Fibroblast of skin of abdomen (primary cell): Measurements from ENCODE around the gene CDK6.

Experiments used
- DNase-seq: peaks from one replicate; pipeline ENCODE4 v3.0.0-alpha.2; 2013

Gene CDK6

DNA sequence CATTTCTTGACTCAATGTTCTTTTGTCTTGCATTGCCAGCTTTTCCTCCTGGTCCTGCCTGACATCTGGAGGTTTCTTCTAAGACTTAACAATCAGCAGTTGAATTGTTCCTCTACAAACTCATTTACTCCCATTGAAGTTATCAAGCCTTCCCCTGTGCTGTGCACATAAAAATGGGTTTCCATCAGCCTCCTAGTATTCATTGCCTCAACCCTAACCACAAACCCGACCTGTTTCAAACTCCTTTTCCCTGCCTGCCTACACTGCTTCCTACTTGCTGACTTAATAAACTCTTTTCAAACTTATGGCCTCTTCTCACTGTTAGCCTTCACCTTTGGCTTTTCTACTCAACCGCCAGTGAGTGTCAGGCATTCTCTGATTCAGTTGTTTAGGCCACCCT lies 9.4 kb upstream of the CDK6 start:
- DNase-seq = no peak

- no peak for DNase-seq
Measured at GRCh38 chr7:92843781-92844180, 7.4 kb upstream of the CDK6 start.

GRCh38 chr7:92843034-92843760 lies 6.8 kb upstream of the CDK6 start:
- peak; percentile 86 for DNase-seq

GRCh38 chr7:92841192-92841591 lies 4.8 kb upstream of the CDK6 start:
- DNase-seq = no peak

- no peak for DNase-seq
Measured at GRCh38 chr7:92840316-92840715, 3.9 kb upstream of the CDK6 start.

DNA sequence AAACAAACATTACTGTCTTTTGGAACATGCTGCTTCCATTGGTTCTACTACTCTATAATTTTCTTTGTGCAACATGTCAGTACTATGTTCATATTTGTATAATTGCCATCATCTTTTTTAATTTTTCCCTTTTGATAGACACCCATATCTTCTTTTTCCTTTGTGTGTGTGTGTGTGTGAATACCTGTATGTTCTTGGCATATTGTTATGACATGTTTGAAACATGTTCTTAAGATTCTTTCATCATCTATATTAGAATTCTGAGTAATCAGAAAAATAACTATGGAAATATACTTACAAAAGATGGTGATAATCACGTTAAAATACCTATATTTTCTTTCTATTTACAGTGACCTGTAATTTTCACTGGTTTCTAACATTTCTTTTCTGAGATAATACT lies 3.5 kb upstream of the CDK6 start:
- DNase-seq = no peak

DNA sequence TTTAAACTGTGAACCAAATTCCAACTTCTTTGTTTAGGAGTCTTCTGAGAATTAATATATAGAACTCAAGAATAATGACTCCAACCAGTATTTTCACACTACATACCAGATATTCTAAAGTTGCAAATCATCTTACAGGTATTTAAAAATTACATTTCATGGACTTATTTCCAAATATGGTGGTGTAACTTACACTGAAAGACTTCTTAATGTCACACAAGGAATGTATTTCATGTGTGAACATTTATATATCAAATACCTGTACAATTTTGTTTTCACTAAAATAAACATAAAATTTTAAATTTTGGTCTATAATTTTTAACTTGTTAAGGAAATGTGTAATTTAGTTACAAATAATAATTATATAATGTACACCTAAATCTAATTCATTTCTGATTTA lies 2.6 kb upstream of the CDK6 start:
- DNase-seq = no peak

GRCh38 chr7:92837000-92837749 lies 802 bp upstream of the CDK6 start:
- peak; percentile 53 for DNase-seq

DNA sequence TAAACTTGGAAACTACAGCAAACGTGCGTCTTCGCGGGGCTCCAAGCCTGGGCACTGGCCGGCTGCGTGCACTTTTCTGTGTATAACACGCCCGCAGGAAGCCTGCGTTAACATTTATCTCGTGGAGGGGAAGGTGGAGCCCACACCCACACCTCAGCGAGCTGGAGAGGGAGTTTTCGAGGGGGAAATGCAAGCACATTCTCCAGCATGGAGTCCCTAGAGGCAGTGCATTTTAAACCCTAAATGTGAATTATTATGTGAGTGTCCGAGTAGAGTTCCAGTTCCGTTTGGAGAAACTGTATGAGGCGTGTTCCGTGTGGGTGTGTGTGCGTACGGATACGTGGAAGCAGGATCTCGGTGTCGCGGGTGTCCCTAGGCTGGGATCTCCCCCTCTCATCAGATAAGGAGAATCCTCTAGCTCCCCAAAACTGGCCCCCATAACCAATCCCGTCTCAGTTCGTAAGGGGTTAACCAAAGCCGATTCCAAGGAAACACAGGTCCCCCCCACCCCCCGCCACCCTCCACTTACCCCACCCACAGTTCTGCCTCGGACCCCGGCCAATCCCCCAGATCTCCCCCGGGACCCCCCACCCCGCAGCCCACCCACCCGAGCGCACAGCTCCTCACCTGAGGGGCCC lies 403 bp downstream of the CDK6 start:
- DNase-seq = peak; percentile 38

- peak; percentile 78 for DNase-seq
Measured at GRCh38 chr7:92835261-92835850, 1.0 kb downstream of the CDK6 start.

DNA sequence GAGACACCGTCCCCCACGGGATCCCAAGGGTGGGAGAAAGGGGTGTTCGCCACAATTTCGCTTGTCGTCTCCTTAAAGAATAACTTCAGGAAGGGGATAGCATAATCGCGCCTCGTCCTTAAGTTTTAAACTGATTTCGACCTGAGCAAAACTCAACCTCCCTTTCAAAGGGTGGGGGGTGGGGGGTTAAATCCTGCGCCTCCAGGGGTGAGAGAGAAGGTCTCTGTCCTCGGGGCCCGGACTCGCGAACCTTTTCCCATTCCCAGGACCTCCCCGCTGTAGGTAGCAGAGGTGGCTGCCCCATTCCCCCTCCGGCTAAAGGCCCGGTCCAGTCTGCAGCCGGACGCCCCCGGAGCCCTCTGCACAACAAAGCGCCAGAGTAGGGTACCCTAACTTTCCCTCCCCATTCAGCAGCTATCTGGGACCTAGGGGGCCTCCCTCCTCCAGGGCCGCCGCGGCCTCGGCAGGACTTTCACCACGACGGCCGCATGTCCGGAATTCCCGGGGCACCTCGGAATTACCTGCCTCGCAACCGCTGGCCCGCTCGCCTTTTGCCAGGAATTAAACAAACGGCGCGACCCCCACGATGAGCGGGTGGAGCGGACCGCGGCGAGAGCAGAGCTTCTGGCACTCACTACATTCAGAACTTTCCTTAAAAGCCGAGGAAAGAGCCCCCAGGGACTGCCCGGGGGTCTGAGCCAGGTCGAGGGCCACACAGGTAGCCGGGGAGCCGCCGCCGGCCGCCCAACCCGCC lies 1.7 kb downstream of the CDK6 start:
- no peak for DNase-seq

GRCh38 chr7:92833766-92834506 lies 2.4 kb downstream of the CDK6 start:
- DNase-seq = peak; percentile 84

- peak; percentile 80 for DNase-seq
Measured at GRCh38 chr7:92833024-92833765, 3.2 kb downstream of the CDK6 start.

- DNase-seq = no peak
Measured at GRCh38 chr7:92832534-92833023, 3.8 kb downstream of the CDK6 start.

DNA sequence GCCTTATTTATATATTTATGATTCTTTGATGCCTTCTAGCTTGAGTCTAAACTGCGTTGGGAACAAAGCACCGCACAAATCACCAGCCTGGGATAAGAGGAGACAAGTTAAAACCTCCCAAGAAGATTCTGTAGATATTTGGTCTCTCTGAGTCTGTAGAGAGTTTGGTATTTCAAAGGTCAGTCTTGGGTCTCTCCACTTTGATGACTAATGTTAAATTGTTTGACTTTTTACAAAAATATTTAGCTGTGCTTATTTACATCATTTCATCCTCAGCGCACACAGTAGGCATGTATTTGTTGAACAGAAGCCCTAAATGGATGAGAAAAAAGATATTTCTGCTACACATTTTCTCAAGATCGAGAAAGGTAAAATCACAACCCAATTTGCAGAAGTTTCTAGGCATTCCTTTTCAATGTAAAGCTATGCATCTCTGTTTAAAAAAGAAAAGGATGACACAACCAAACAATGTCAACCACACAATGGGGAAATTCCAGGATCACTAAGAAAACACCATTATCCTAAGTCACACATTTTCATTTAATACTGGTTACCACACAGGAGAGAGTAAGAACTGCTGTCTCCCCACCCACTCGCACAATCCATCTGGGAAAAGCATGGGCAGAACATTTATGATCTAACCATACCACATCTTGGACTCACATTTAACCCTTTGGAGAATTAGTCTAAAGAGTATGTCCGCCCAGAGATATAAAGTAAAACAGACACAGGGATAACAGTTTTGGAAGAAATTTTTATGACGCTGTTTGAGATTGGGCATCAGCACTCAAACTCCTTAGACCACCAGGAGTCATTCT lies 4.4 kb downstream of the CDK6 start:
- DNase-seq = peak; percentile 94

DNA sequence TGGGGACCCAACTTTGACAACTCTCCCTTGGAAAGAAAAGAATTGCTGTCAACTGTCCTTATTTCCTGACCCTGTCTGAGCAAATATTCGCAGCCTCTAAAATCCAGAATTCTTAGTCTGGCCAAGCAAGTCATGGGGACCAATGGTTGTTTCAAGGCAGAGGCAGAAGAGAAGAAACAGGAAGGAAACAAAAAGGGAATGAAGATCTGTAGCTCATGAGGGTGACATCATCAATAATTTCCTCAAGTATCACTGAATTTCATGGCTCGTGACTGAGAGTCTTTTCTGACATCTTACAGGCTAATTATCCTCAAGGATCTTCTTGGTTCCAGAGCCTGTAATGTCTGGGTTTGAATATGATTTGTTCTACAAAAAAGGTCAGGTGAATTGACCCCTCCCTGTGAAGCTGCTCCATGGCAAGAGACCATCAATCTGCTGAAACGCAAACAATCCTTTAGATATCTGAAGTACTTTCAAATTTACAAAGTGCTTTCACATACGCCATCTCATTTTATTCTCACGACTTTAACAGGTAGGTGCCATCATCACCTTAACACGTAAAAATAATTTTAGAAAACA lies 5.8 kb downstream of the CDK6 start:
- no peak for DNase-seq

GRCh38 chr7:92830027-92830426 lies 6.3 kb downstream of the CDK6 start:
- no peak for DNase-seq

DNA sequence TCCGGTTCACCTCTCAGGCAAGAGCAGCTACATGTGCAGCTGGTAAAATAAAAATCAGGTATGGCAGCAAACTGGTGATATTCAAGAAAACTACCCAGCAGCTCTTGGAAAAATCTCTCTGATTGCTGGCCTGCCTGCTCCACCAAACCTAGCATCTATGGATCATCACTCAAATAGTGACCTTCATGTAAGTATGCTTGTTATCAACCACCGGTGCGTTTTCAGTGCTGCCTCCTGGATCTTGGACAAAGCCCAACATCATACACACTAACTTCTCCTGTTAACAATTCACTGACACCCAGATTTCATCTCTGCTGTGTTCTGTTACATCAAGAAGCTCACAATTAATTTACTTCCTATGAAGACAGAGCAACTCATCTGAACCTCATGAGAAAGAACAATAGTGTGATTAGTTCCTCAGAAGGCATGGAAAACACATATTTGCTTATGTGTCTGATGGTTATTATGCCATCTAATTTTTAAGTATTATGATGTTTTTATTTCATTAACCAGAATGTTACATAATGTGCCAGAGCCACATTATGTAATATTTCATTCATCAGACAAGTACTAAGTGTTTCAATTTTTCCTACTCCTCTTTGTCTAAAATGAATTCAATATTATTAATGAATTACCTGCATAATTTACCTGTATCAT lies 8.8 kb downstream of the CDK6 start:
- DNase-seq = peak; percentile 53
